ENCODE data around the gene EPHB2.
A peak's percentile ranks its signal among the peaks of the same experiment; 100 is the strongest.
"Not testable (repeated sequence)": the region's sequence is repeated elsewhere in the genome, so short reads cannot be mapped to it uniquely, and the experiment has no call there.

The EPHB2 gene

GRCh38 chr1:22841142-22841541 lies 130.5 kb downstream of the EPHB2 start:
- no peak for TF ChIP-seq Cebpa-rat (IDR thresholded peaks at IDR 0.05)
- H3K27ac ChIP-seq: no peak overlapping the region
- peaks cover 0 to 7% (median 0%) of the 10 kb centered on the region in 11 experiments; a peak in 3 of 22 replicates for H4K20me1 ChIP-seq
- no peak overlapping the region for H3K9ac ChIP-seq
- no peaks in the 10 kb centered on the region for H3K36me3 ChIP-seq
- no peaks in the 10 kb centered on the region for H3K9me3 ChIP-seq (replicated peaks in 1 of 11)
- peaks cover 10 to 22% (median 16%) of the 10 kb centered on the region in 10 experiments for H3K4me1 ChIP-seq
- peak overlapping the region in 7 of 11 experiments; percentile 8 to 66 (median 51); a peak in 11 of 22 replicates for H3K4me2 ChIP-seq
- H3K27me3 ChIP-seq: no peaks in the 10 kb centered on the region
- no peak overlapping the region for H3K4me3 ChIP-seq

- H3K27me3 ChIP-seq: no peaks in the 10 kb centered on the region
- no peaks in the 10 kb centered on the region for H3K36me3 ChIP-seq
- no peak overlapping the region for H3K4me3 ChIP-seq
- no peaks in the 10 kb centered on the region for H3K9me3 ChIP-seq (replicated peaks in 1 of 11)
- peaks cover 18 to 29% (median 23%) of the 10 kb centered on the region in 10 experiments for H3K4me1 ChIP-seq
- H3K4me2 ChIP-seq: peak overlapping the region in 8 of 11 experiments; percentile 8 to 66 (median 46); a peak in 15 of 22 replicates
- peak overlapping the region in 2 of 11 experiments; percentile 5 to 24; a peak in 1 of 22 replicates for H3K9ac ChIP-seq
- peaks cover 0 to 7% (median 0%) of the 10 kb centered on the region in 11 experiments; a peak in 3 of 22 replicates for H4K20me1 ChIP-seq
- TF ChIP-seq Cebpa-rat (IDR thresholded peaks at IDR 0.05): no peak
- no peak overlapping the region for H3K27ac ChIP-seq
These were observed 131.2 kb downstream of the EPHB2 start for GRCh38 chr1:22841860-22842281.

- H3K4me3 ChIP-seq, H4K20me1 ChIP-seq, H3K27me3 ChIP-seq, H3K9ac ChIP-seq, H3K4me2 ChIP-seq, H3K27ac ChIP-seq, H3K36me3 ChIP-seq: not testable (repeated sequence)
- peaks cover 0 to 11% (median 0%) of the 10 kb centered on the region in 11 experiments; a peak in 4 of 22 replicates for H3K9me3 ChIP-seq (replicated peaks in 1 of 11)
- peaks cover 19 to 35% (median 28%) of the 10 kb centered on the region in 10 experiments for H3K4me1 ChIP-seq
These were observed 133.0 kb downstream of the EPHB2 start for GRCh38 chr1:22843441-22844183.

GRCh38 chr1:22844621-22845020 lies 134.0 kb downstream of the EPHB2 start:
- no peaks in the 10 kb centered on the region for H3K36me3 ChIP-seq

GRCh38 chr1:22845398-22845935 lies 134.8 kb downstream of the EPHB2 start:
- no peak overlapping the region for H3K4me3 ChIP-seq
- H3K9ac ChIP-seq: no peak overlapping the region
- H3K4me1 ChIP-seq: peaks cover 19 to 35% (median 30%) of the 10 kb centered on the region in 10 experiments
- peak overlapping the region in 6 of 11 experiments; percentile 56 to 93 (median 72); a peak in 10 of 22 replicates for H3K4me2 ChIP-seq
- H3K27ac ChIP-seq: no peak overlapping the region
- H4K20me1 ChIP-seq: peaks cover 0 to 10% (median 0%) of the 10 kb centered on the region in 11 experiments; a peak in 3 of 22 replicates
- H3K9me3 ChIP-seq (replicated peaks in 1 of 11): peaks cover 0 to 14% (median 0%) of the 10 kb centered on the region in 11 experiments; a peak in 4 of 22 replicates
- no peaks in the 10 kb centered on the region for H3K36me3 ChIP-seq
- TF ChIP-seq Cebpa-rat (IDR thresholded peaks at IDR 0.05): no peak
- H3K27me3 ChIP-seq: no peaks in the 10 kb centered on the region; a peak in 1 of 22 replicates

More at GRCh38 chr1:22844621-22845020, 134.0 kb downstream of the EPHB2 start:
- H3K27ac ChIP-seq: no peak overlapping the region
- H3K4me2 ChIP-seq: no peak overlapping the region
- peaks cover 0 to 14% (median 0%) of the 10 kb centered on the region in 11 experiments; a peak in 4 of 22 replicates for H3K9me3 ChIP-seq (replicated peaks in 1 of 11)
- H3K4me1 ChIP-seq: peaks cover 19 to 35% (median 28%) of the 10 kb centered on the region in 10 experiments
- no peaks in the 10 kb centered on the region; a peak in 1 of 22 replicates for H3K27me3 ChIP-seq
- peaks cover 0 to 7% (median 0%) of the 10 kb centered on the region in 11 experiments; a peak in 3 of 22 replicates for H4K20me1 ChIP-seq
- no peak overlapping the region for H3K4me3 ChIP-seq
- no peak for TF ChIP-seq Cebpa-rat (IDR thresholded peaks at IDR 0.05)
- H3K9ac ChIP-seq: no peak overlapping the region

GRCh38 chr1:22846458-22846857 lies 135.8 kb downstream of the EPHB2 start:
- H3K4me2 ChIP-seq: peak overlapping the region; percentile 31 to 93 (median 60)
- no peak overlapping the region; a peak in 2 of 20 replicates for H3K4me3 ChIP-seq
- no peaks in the 10 kb centered on the region; a peak in 1 of 22 replicates for H3K27me3 ChIP-seq
- peak overlapping the region in 2 of 11 experiments; percentile 20 to 37; a peak in 1 of 22 replicates for H3K9ac ChIP-seq
- no peaks in the 10 kb centered on the region for H3K36me3 ChIP-seq
- H4K20me1 ChIP-seq: peaks cover 0 to 18% (median 0%) of the 10 kb centered on the region in 11 experiments; a peak in 4 of 22 replicates
- H3K27ac ChIP-seq: peak overlapping the region in 6 of 11 experiments; percentile 24 to 49 (median 36); a peak in 5 of 22 replicates
- H3K4me1 ChIP-seq: peaks cover 18 to 43% (median 34%) of the 10 kb centered on the region in 10 experiments
- peaks cover 0 to 14% (median 0%) of the 10 kb centered on the region in 11 experiments; a peak in 4 of 22 replicates for H3K9me3 ChIP-seq (replicated peaks in 1 of 11)
- TF ChIP-seq Cebpa-rat (IDR thresholded peaks at IDR 0.05): no peak

- Histone ChIP-seq H3K9ac (no peak overlapping the region), H3K4me3 (no peak overlapping the region), H3K36me3 (no peaks in the 10 kb centered on the region), H4K20me1 (peaks cover 0 to 17% (median 0%) of the 10 kb centered on the region in 11 experiments; a peak in 3 of 22 replicates), H3K27ac (peak overlapping the region in 3 of 11 experiments; percentile 24 to 49 (median 46); a peak in 4 of 22 replicates), H3K4me2 (peak overlapping the region in 9 of 11 experiments; percentile 50 to 93 (median 68); a peak in 14 of 22 replicates), H3K4me1 (peaks cover 18 to 51% (median 33%) of the 10 kb centered on the region in 10 experiments), H3K27me3 (no peaks in the 10 kb centered on the region; a peak in 1 of 22 replicates), H3K9me3 (replicated peaks in 1 of 11) (peaks cover 0 to 14% (median 0%) of the 10 kb centered on the region in 11 experiments; a peak in 4 of 22 replicates)
- TF ChIP-seq Cebpa-rat (IDR thresholded peaks at IDR 0.05): no peak
These were observed 136.6 kb downstream of the EPHB2 start for GRCh38 chr1:22847249-22847648.

- Histone ChIP-seq H3K27me3 (no peaks in the 10 kb centered on the region; a peak in 1 of 22 replicates), H4K20me1 (peaks cover 0 to 17% (median 0%) of the 10 kb centered on the region in 11 experiments; a peak in 2 of 22 replicates), H3K4me3 (no peak overlapping the region), H3K36me3 (no peaks in the 10 kb centered on the region), H3K27ac (peak overlapping the region in 1 of 11 experiments; percentile 46; a peak in 2 of 22 replicates), H3K9ac (no peak overlapping the region), H3K4me2 (peak overlapping the region in 4 of 11 experiments; percentile 60 to 93 (median 75); a peak in 2 of 22 replicates), H3K9me3 (replicated peaks in 1 of 11) (peaks cover 0 to 14% (median 0%) of the 10 kb centered on the region in 11 experiments; a peak in 4 of 22 replicates), H3K4me1 (peaks cover 18 to 54% (median 32%) of the 10 kb centered on the region in 10 experiments)
- TF ChIP-seq Cebpa-rat (IDR thresholded peaks at IDR 0.05): no peak
These were observed 137.1 kb downstream of the EPHB2 start for GRCh38 chr1:22847709-22848108.
